C4-2B (cell line): ENCODE measurements around the gene CDK14.

ENCODE experiments used
- CTCF ChIP-seq: fragments of 450-650 bp; conservative IDR thresholded peaks from 2 replicates; pipeline ENCODE4 v1.5.1; 2017; ENCODE audit warnings: mild to moderate bottlenecking
- ZFX ChIP-seq: fragments of 450-650 bp; IDR thresholded peaks from 2 replicates; pipeline ENCODE4 v1.6.1; 2017

- TF ChIP-seq ZFX (no peak), CTCF (no peak)
Measured at GRCh38 chr7:90918303-90918702, 322.2 kb downstream of the CDK14 start.
